Thymus (tissue), 11 donors: ENCODE measurements around the gene WDR33. TPM values are rescaled to one million over a fixed set of nuclear protein-coding genes. Genes with fewer than 3 reads are reported as not detected.

Source experiments
- DNase-seq, 9 donors: peaks; one replicate each; pipeline ENCODE4 v3.0.0-alpha.2; 2013; ENCODE audit warnings: low spot score in 9 of 9, low read depth in 6 of 9, missing footprints in 1 of 9
- H3K27ac ChIP-seq, 2 donors: one replicate each; pipeline ENCODE4 v1.5.1; 2013; ENCODE audit warnings: control low read depth in 1 of 2, low read depth in 1 of 2, low read length in 1 of 2, mild to moderate bottlenecking in 1 of 2, moderate library complexity in 1 of 2
- H3K27me3 ChIP-seq, 2 donors: one replicate each; pipeline ENCODE4 v1.5.1; 2013; ENCODE audit warnings: low read length in 1 of 2; ENCODE audit not compliant: control insufficient read depth in 2 of 2, insufficient read depth in 1 of 2
- H3K36me3 ChIP-seq, 2 donors: one replicate each; pipeline ENCODE4 v1.5.1; 2013; ENCODE audit warnings: low read length in 1 of 2, mild to moderate bottlenecking in 1 of 2, moderate library complexity in 1 of 2; ENCODE audit not compliant: control insufficient read depth in 2 of 2, insufficient read depth in 2 of 2
- H3K4me1 ChIP-seq, 2 donors: one replicate each; pipeline ENCODE4 v1.5.1; 2013; ENCODE audit warnings: low read length in 2 of 2; ENCODE audit not compliant: control insufficient read depth in 2 of 2, insufficient read depth in 2 of 2
- H3K4me3 ChIP-seq, 2 donors: one replicate each; pipeline ENCODE4 v1.5.1; 2013; ENCODE audit warnings: low read length in 2 of 2, control low read depth in 1 of 2, mild to moderate bottlenecking in 1 of 2
- H3K9me3 ChIP-seq, 2 donors: one replicate each; pipeline ENCODE4 v1.5.1; 2013; ENCODE audit warnings: low read length in 1 of 2, mild to moderate bottlenecking in 1 of 2; ENCODE audit not compliant: control insufficient read depth in 2 of 2, insufficient read depth in 1 of 2
- WGBS: extraction: QIAGEN DNeasy Blood & Tissue Kit; methylation state at CpG from one replicate; pipeline ENCODE4 v1.1.7; 2013; 5-methylcytosine and 5-hydroxymethylcytosine counted together
- polyA plus RNA-seq: library from polyadenylated mRNA; stranded (reverse); fragments of 200-250 nt; gene quantifications from one replicate; pipeline ENCODE4 v1.2.3, GENCODE V29; 2013
- total RNA-seq: library from RNA; stranded (reverse); fragments of 120-200 nt; gene quantifications from one replicate; pipeline ENCODE4 v1.2.4, GENCODE V29; 2013
- donor health status: healthy.

Gene WDR33
- total and polyA plus RNA-seq, 2 donors: 26.4 to 39.0 TPM

DNA sequence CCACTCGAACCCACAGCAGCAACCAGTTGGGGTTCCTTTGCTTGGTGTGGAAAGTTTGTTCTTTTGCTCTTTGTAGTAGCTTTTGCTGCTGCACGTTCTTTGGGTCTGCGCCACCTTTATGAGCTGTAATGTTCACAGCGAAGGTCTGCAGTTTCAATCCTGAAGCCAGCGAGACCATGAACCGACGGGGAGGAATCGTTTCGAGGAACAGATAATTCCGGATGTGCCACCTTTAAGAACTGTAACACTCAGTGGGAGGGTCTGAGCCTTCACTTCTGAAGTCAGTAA, 150.7 kb downstream of the WDR33 start:
- Histone ChIP-seq H3K9me3 (peaks cover 0 to 5% of the 10 kb centered on the region in 2 donors), H3K4me1 (no peaks in the 10 kb centered on the region), H3K27me3 (peaks cover 18 to 32% of the 10 kb centered on the region in 2 donors), H3K27ac (no peak overlapping the region), H3K36me3 (no peaks in the 10 kb centered on the region), H3K4me3 (no peak overlapping the region)
- WGBS: 97% methylated on average over 10 of the region's 10 CpGs
- no peak for DNase-seq

- H3K27me3 ChIP-seq: peaks cover 12 to 26% of the 10 kb centered on the region in 2 donors
Measured at GRCh38 chr2:127659408-127660290, 151.3 kb downstream of the WDR33 start.

DNA sequence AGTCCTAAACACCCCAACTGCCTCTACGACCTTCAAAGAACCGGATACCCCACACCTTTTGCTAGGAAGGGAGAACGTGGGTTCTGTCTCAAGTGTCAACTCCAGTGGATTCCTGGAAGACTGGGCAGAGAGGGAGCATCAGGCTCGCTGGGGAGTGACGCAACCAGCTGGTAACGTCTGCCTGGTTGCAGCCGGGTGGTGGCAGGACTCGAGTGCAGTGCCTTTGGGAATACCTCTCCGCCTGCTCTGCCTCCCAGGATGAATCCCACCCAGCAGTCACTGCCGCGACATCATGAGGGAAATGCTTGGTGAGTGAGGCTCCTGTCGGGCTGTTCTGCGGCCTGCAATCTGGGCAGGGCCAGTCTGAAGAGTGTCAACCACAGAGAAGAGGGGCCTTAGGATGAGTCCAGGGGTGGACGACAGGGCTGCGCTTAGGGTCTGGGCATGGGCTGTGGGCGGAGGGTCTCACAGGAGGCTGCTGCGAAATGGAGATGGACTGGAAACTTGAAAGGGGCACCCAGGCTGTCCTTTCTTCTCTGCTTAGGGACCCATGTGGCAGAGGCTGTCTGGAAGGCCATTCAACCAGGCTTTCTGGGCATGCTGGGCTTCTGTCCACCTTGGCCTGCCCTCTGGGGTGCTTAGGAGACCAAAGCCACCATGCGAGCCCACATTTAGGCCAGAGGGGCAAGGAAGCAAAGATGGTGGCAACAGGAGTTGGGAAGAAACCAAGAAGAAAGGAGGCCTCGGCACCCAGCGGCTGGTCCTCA, 152.1 kb downstream of the WDR33 start:
- H3K27ac ChIP-seq: peak overlapping the region in 1 of 2 donors; percentile 8
- H3K9me3 ChIP-seq: peaks cover 0 to 5% of the 10 kb centered on the region in 2 donors
- WGBS: 97% methylated on average over 20 of the region's 20 CpGs
- H3K27me3 ChIP-seq: peaks cover 4 to 18% of the 10 kb centered on the region in 2 donors
- H3K4me3 ChIP-seq: no peak overlapping the region
- no peak for DNase-seq
- H3K4me1 ChIP-seq: peaks cover 0 to under 1% of the 10 kb centered on the region in 2 donors
- H3K36me3 ChIP-seq: no peaks in the 10 kb centered on the region

More at GRCh38 chr2:127659408-127660290, 151.3 kb downstream of the WDR33 start:
- no peaks in the 10 kb centered on the region for H3K4me1 ChIP-seq
- peaks cover 0 to 5% of the 10 kb centered on the region in 2 donors for H3K9me3 ChIP-seq
- WGBS: 71% methylated on average over 14 of the region's 14 CpGs
- DNase-seq: no peak
- no peak overlapping the region for H3K4me3 ChIP-seq
- H3K27ac ChIP-seq: no peak overlapping the region
- H3K36me3 ChIP-seq: no peaks in the 10 kb centered on the region

GRCh38 chr2:127658146-127658545, 152.8 kb downstream of the WDR33 start:
- DNase-seq: no peak
- H3K4me3 ChIP-seq: no peak overlapping the region
- 97% methylated on average over 6 of the region's 6 CpGs for WGBS
- peaks cover 0 to 12% of the 10 kb centered on the region in 2 donors for H3K27me3 ChIP-seq
- peaks cover 4 to 7% of the 10 kb centered on the region in 2 donors for H3K4me1 ChIP-seq
- no peak overlapping the region for H3K27ac ChIP-seq
- no peaks in the 10 kb centered on the region for H3K36me3 ChIP-seq
- H3K9me3 ChIP-seq: peaks cover 0 to 5% of the 10 kb centered on the region in 2 donors

DNA sequence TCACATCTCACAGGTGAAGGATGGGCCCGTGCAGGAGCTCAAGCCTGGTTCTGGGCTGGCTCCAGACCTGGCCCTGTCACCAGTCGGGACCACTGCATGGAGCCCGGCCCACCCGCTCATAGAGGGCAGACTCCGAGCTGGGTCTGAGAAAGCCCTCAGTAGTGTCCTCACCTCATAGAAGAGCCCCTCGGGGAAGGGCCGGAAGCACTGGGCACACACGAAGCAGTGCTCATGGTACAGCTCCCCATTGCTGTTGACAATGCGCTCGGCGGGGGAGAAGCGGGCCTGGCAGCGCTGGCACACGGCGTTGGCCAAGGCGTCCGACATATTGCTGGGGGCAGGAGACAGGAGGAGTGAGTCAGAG, 153.8 kb downstream of the WDR33 start:
- H3K4me1 ChIP-seq: peaks cover 7 to 17% of the 10 kb centered on the region in 2 donors
- 97% methylated on average over 17 of the region's 17 CpGs for WGBS
- peaks cover 0 to 5% of the 10 kb centered on the region in 2 donors for H3K27me3 ChIP-seq
- H3K27ac ChIP-seq: no peak overlapping the region
- DNase-seq: no peak
- peaks cover 0 to 5% of the 10 kb centered on the region in 2 donors for H3K9me3 ChIP-seq
- no peak overlapping the region for H3K4me3 ChIP-seq
- H3K36me3 ChIP-seq: no peaks in the 10 kb centered on the region

- WGBS: 96% methylated on average over 15 of the region's 15 CpGs
- no peak for DNase-seq
- H3K27me3 ChIP-seq: no peaks in the 10 kb centered on the region
- peaks cover 7 to 22% of the 10 kb centered on the region in 2 donors for H3K4me1 ChIP-seq
- no peaks in the 10 kb centered on the region for H3K36me3 ChIP-seq
- peaks cover 0 to 5% of the 10 kb centered on the region in 2 donors for H3K9me3 ChIP-seq
- H3K4me3 ChIP-seq: no peak overlapping the region
- H3K27ac ChIP-seq: no peak overlapping the region
Measured at GRCh38 chr2:127656569-127657231, 154.3 kb downstream of the WDR33 start.

GRCh38 chr2:127655209-127656073, 155.5 kb downstream of the WDR33 start:
- Histone ChIP-seq H3K4me1 (peaks cover 7 to 23% of the 10 kb centered on the region in 2 donors), H3K36me3 (no peaks in the 10 kb centered on the region)

GRCh38 chr2:127654838-127655175, 156.2 kb downstream of the WDR33 start:
- no peaks in the 10 kb centered on the region for H3K27me3 ChIP-seq
- WGBS: 98% methylated on average over 8 of the region's 8 CpGs
- peaks cover 0 to 5% of the 10 kb centered on the region in 2 donors for H3K9me3 ChIP-seq
- no peak for DNase-seq
- H3K27ac ChIP-seq: no peak overlapping the region
- H3K4me3 ChIP-seq: no peak overlapping the region
- H3K4me1 ChIP-seq: peaks cover 7 to 28% of the 10 kb centered on the region in 2 donors
- no peaks in the 10 kb centered on the region for H3K36me3 ChIP-seq

More at GRCh38 chr2:127655209-127656073, 155.5 kb downstream of the WDR33 start:
- Histone ChIP-seq H3K9me3 (peaks cover 0 to 5% of the 10 kb centered on the region in 2 donors), H3K27me3 (no peaks in the 10 kb centered on the region), H3K4me3 (no peak overlapping the region), H3K27ac (no peak overlapping the region)
- DNase-seq: no peak
- WGBS: 96% methylated on average over 16 of the region's 16 CpGs
